OCI-LY3 (cell line): ENCODE data around the gene ABCA8.

ENCODE experiments used
- CTCF ChIP-seq: fragments of 200-600, 300-600 bp; sonication (generic); IDR thresholded peaks from 2 replicates; pipeline ENCODE4 v1.5.1; 2014; ENCODE audit warnings: antibody characterized with exemption, low read length, low read depth
- EZH2phosphoT487 ChIP-seq: fragments of 200-600 bp; shearing (Covaris generic); IDR thresholded peaks from 2 replicates; pipeline ENCODE4 v1.6.1; 2018; ENCODE audit warnings: antibody characterized with exemption, mixed run types, low read depth

GRCh38 chr17:68831170-68831569 lies 124.0 kb downstream of the ABCA8 start:
- TF ChIP-seq CTCF, result no peak
- TF ChIP-seq EZH2phosphoT487, result no peak
